GM18909 (cell line): Measurements from ENCODE around the gene NCK2.

Experiments used
- ATAC-seq: cut with Tn5 transposase; IDR thresholded peaks from one replicate; pipeline ENCODE4 v1.9.1; 2021; ENCODE audit warnings: mild to moderate bottlenecking; ENCODE audit not compliant: unreplicated experiment, poor library complexity

Gene NCK2

GRCh38 chr2:105865222-105865913 lies 120.7 kb downstream of the NCK2 start:
- ATAC-seq, result no peak

- ATAC-seq, result no peak
Measured at GRCh38 chr2:105866216-105867185, 121.8 kb downstream of the NCK2 start.

DNA sequence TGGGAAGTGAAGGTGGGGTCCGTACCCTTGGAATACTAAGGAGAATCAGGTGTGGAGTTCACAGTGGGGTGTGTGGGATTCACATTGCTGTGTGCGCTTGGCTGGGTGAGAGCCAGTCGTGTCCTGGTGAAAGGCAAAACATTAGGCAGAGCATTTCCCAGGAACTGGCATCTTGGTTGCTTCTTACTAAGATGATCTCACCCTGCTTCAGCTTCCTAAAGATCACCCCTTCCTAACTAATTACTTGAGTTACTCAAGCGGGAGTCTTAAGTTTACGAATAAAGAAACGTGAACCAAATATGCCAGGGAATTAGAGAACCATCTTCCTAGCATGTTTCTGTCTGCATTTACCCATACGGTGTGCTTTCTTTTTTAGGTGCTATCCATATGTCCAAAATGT lies 122.9 kb downstream of the NCK2 start:
- no peak for ATAC-seq

DNA sequence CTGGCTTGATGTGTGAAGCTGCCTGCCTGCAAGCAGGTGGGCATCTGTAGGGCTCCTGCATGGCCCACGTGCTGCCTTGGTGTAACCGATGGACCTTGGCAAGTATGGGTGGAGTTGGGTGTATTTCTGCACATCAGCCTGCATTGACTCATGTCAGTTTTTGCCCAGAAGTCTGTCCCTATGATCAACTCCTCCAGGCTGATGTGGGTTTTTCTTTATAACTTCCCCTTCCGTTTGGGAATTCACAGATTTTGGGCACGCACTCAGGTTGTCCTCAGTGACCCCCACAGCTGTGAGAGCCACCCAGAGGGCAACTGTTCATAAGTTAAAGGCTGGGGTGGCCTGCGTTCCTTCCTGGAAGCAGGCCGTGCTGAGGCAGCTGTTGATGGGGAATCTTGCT lies 123.3 kb downstream of the NCK2 start:
- no peak for ATAC-seq

DNA sequence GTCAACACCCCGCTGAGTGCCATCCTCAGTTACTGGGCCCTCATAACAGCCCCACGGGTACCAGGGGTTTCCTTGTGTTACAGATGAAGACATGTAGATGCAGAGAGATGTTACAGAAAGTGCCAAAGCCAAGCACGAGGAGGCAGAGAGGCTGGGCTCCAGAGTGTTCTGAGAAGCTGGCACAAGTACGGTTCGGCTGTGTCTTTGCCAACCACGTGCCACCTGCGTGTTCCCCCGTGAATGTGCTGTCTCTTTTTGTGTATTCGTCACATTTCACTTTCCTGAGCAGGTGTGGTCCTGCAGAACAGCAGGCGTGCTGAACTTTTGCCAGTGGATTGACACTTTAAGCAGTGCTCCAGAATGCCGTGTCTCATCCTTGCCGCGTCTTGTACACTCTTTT lies 124.6 kb downstream of the NCK2 start:
- no peak for ATAC-seq

DNA sequence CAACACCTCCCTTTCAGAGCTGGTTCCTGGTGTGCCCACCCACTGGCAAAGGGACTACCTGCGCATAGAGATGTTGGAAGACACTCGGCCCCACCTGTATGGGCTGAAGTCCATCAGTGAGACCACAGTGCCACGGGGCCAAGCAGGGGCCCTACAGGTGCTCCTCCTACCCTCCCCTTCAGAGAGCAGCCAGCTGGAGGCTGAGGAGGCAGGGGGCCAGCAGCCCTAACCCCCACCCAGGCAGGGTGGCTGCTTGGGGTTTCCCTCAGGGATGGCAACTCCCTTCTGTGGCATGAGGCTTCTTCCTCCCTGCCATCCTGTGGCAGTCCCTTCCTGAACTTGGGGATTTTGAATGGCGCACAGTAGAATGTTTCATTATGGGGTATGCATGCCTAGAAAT lies 125.3 kb downstream of the NCK2 start:
- no peak for ATAC-seq

DNA sequence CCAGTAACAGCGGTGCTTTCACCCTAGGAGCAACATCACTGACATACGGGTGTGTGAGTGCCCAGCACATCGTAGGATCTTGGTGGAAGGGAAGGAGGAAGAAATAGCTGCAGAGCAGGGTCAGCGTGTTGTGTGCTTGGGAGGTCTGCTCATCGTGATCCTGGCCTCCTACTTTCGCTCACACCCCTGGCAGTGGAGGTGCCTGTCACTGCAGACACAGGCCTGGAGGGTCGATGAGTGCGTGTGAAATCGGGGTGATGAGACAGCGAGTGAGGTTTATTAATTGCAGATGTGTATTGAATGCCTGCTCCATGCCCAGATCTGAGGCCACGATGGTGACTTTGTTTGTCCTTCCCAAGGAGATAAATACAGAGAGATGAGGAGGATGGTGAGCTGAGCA lies 126.1 kb downstream of the NCK2 start:
- no peak for ATAC-seq

- ATAC-seq, result peak; percentile 26
Measured at GRCh38 chr2:105872142-105872728, 127.5 kb downstream of the NCK2 start.

GRCh38 chr2:105872830-105873229 lies 128.1 kb downstream of the NCK2 start:
- ATAC-seq, result no peak

- peak; percentile 1 for ATAC-seq
Measured at GRCh38 chr2:105873281-105873680, 128.6 kb downstream of the NCK2 start.

- peak; percentile 91 for ATAC-seq
Measured at GRCh38 chr2:105873721-105874120, 129.0 kb downstream of the NCK2 start.

- no peak for ATAC-seq
Measured at GRCh38 chr2:105874466-105874865, 129.8 kb downstream of the NCK2 start.

- ATAC-seq, result no peak
Measured at GRCh38 chr2:105875241-105875640, 130.5 kb downstream of the NCK2 start.

GRCh38 chr2:105876191-105876590 lies 131.5 kb downstream of the NCK2 start:
- no peak for ATAC-seq

DNA sequence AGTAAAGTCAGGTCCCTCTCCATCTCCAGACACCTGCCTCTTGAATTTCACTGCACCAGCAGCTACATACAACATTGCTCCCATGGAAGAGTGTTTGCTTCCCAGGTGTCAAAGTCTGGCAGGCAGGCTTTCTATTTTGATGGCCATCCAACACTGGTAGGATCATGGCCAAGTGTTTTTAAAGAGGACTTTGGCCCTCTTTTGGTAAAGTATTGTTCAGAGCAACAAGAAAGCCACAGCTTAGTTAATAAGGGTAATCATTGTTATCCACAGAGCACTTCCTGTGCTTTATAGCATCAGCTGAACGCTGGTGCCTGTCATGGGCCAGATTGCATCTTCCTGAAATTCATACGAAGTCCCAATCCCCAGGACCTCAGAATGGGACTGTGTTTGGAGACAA lies 133.2 kb downstream of the NCK2 start:
- no peak for ATAC-seq

DNA sequence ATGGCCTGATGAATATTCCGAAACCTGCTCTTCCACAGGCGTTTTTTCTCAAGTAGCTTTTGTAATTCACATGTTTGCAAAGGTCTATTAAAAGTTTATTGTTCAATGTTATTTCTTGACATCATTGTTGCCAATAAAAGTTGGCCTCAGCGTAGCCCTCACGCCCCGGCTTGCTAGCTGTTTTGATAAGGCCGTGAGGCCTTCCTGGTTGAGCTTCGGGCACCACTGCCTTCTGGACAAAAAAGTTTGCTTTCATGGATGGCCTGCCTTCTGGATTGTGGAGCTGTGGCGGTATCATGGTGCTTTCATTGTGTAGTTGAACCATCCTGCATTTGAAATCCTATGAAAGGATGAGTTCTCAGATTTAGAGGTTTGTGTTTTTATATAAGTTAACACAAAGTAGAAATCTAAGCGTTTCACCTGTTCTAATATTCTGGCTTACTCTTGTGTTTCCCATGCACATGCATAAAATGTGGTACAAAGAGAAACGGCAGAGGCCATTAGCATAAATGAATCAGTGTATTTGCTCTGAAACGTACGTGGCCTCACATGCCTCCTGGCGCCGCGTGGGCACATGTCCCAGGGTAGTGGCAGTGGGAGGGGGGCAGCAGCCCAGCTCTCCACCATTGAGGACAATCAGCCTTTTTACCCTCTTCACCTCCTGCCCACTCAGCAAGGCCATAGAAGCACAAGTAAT lies 134.5 kb downstream of the NCK2 start:
- no peak for ATAC-seq

DNA sequence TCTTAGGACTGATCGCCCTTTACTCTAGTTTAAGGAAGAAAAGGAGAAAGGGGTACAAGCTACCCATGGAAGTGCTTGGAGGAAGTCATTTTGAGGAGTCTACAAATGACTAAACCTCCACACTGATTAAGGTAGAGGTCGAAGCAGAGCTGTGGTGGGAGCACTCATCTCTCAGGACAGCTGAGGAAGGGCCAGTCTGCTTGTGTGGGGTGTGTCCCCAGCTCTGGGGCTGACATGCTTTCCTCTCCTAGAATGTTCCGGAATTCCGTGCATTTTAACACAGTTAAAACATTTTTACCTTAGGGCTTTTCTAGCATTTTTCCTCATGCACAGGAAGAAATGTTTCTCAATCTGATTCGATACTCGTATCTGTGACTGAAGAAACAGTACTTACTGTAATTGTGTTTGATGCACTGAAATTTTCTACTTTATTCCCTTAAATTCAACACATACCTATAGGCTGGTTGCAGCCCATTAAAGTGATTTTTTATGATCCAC lies 135.1 kb downstream of the NCK2 start:
- ATAC-seq, result no peak

- ATAC-seq, result no peak
Measured at GRCh38 chr2:105880637-105881036, 135.9 kb downstream of the NCK2 start.

- ATAC-seq, result no peak
Measured at GRCh38 chr2:105881286-105882136, 136.8 kb downstream of the NCK2 start.
